GM19455 (cell line): Measurements from ENCODE around the gene TMPRSS11A.

Experiments
- ATAC-seq: cut with Tn5 transposase; IDR thresholded peaks from one replicate; pipeline ENCODE4 v1.9.1; 2021; ENCODE audit not compliant: unreplicated experiment

TMPRSS11A gene

DNA sequence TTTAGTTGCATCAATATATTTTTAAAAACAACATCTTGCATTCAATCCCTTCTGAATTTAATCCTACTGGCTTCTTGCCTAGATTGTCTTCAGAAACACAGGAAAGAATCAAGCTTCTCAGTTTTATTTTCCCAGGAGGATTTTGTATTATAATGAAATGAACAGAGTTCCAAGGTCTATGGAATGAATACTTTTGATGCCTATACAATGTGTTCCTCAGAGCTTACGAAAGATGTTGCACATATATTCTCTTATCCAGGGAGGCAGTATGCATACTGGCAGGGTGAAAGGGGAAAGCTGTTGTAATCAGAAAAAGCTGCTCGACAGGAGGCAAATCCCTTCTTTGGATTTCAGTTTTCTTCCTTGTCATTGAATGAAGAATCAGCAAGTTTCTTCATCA is 88.3 kb downstream of the TMPRSS11A start:
- no peak for ATAC-seq

DNA sequence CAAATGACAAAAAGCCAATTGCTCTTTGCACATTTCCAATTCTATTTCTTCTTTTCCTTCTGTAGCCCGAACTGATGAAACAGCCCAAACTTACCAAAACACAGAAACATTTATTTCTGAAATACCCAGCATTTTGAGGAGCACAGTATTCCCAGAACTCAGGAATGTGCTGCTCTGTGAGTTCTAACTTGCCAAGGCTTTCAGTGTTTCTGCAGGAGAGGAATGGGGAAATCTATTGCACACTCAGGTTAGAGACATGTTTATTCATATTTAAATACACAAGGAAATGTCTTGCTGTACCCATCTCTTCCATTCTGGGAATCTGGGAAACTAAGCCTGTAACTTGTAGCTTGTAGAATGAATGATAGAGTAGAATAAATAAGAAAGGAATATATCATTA is 90.2 kb downstream of the TMPRSS11A start:
- no peak for ATAC-seq

DNA sequence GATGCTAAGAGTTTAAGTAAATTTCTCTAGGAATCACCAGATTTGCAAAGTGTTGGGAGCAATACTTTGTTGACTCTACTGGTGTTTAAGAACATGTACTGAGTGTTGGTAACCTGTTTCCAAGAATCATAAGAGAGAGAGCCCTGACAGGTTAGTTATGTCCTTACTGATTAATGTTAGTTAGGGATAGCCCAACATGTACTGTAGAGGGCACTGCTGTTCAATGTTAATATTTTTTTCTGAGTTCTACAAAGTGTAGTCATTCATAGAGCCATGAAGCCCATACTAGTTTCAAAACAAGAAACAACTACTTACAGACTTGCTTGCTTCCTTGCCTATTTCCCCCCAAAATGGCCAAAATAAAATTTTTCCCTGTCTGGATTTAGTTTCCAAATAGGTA is 91.4 kb downstream of the TMPRSS11A start:
- peak; percentile 82 for ATAC-seq

DNA sequence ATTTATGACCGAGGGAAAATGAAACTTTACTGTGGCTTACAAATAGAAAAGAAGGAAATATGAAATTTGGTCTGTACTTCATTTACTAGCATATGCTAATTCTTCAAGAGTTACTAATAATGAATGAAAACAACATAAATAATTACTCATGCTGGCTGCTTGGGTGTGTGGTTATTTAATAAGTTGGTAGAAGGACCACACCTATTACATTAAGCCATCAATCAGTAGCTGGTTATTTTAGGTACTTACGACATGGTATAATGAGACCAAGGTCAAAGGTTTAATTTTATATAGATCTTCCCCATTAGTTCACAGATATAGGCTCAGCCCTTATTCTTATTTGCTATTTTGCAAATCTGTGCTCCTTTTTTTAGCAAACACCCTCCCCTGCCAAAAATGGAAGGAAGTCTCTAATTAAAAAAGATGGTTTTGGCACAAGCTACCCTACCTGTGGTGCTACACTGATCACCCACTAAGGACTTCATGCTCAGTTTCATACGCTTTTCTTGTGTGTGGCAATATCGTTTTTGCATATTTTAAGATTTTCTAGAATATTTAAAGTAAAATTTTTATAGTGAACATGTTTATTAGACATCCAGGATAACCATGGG is 93.6 kb downstream of the TMPRSS11A start:
- ATAC-seq, result no peak

DNA sequence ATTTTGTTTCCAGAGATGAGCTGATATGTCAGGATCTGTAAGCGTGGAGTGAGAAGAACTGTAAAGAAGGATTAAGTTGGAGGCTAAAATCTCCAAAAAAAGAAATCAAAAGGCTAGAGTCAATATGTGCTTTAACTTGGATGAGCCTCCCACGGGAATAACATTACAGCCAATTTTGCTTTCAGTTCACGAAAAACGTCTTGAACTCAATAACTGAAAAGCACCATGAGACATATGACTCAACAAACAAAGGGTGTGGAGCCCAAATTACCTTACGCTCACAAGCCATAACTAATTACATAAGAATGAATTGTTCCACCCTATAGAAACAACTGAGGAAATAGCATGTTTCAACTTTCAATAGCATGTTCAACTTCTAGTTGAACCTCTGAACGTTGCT is 101.8 kb downstream of the TMPRSS11A start:
- no peak for ATAC-seq
